Measurements from ENCODE around the gene HNF1A.
"Not testable (repeated sequence)": the region's sequence is repeated elsewhere in the genome, so short reads cannot be mapped to it uniquely, and the experiment has no call there.

Gene HNF1A, protein sequence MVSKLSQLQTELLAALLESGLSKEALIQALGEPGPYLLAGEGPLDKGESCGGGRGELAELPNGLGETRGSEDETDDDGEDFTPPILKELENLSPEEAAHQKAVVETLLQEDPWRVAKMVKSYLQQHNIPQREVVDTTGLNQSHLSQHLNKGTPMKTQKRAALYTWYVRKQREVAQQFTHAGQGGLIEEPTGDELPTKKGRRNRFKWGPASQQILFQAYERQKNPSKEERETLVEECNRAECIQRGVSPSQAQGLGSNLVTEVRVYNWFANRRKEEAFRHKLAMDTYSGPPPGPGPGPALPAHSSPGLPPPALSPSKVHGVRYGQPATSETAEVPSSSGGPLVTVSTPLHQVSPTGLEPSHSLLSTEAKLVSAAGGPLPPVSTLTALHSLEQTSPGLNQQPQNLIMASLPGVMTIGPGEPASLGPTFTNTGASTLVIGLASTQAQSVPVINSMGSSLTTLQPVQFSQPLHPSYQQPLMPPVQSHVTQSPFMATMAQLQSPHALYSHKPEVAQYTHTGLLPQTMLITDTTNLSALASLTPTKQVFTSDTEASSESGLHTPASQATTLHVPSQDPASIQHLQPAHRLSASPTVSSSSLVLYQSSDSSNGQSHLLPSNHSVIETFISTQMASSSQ

DNA sequence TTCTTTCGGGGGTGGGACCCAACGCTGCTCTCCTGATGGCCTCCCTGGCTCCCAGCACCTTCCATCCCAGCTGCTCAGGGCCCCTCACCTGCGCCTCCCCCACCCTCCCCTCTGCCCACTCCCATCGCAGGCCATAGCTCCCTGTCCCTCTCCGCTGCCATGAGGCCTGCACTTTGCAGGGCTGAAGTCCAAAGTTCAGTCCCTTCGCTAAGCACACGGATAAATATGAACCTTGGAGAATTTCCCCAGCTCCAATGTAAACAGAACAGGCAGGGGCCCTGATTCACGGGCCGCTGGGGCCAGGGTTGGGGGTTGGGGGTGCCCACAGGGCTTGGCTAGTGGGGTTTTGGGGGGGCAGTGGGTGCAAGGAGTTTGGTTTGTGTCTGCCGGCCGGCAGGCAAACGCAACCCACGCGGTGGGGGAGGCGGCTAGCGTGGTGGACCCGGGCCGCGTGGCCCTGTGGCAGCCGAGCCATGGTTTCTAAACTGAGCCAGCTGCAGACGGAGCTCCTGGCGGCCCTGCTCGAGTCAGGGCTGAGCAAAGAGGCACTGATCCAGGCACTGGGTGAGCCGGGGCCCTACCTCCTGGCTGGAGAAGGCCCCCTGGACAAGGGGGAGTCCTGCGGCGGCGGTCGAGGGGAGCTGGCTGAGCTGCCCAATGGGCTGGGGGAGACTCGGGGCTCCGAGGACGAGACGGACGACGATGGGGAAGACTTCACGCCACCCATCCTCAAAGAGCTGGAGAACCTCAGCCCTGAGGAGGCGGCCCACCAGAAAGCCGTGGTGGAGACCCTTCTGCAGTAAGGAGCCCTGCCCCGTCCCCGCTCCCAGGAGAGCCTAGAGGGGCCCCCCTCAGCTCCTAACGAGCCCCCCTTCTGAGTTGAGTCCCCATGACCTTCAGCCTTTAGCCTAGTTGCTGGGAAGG lies at the start of gene HNF1A:
TSS of gene HNF1A (plus strand) at position 248 of the 924 bp plus-strand sequence. CDS start at position 474, 226 bp downstream.
- no peak for DNase-seq

DNA sequence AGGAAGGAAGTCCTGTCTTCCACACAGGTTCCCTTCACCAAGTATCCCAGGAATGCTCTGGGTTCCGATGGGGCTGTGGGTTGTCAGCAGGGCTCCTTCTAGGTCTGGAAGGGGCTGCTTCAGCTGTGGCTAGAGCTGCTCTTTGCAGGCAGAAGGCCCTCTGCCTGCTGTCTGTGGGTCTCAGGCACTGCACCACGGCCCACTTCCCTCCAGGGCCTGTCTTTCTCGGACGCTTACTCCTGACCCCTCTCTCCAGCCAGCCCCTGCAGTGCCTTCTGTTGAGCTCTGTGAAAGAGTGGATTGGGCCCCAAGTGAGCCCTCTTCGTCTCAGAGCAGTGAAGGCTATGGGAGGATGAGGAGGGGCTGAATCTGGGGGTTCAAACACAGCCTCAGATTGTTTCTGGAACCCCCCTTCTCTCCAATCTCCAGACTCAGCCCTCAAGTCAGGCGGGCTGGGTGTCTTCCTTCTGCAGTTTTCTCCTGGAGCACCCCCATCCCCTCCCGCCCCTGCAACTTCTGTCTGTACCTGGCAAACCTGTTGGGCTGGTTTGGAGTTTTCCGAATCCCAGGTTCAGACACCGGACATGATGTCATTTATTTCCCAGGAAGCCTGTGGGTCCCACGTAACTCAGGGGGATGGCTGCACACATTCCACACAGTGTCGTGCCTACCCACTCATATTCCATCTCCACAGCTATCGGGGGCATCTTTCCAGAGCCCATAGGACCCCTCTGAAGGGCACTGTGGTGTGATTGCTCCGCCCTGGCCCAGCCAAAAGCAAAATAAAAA lies 49.3 kb upstream of the HNF1A start:
- no peak for DNase-seq

DNA sequence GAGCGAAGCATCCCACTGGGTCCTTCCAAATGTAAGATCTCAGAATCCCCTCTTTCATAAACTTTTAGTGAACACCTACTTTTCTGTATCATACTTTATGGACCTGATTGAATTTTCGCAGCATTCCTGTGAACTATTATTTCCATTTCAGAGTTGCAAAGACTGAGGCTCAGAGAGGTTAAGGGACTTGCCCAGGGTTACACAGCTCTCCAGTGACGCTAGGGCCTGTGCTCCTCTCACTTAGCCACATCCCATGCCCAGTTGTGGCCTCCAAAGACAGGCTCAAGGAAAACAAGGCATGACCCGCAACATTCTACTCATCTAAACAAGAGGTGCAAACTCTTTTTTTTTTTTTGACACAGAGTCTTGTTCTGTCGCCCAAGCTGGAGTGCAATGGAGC lies 48.3 kb upstream of the HNF1A start:
- DNase-seq: no peak

DNA sequence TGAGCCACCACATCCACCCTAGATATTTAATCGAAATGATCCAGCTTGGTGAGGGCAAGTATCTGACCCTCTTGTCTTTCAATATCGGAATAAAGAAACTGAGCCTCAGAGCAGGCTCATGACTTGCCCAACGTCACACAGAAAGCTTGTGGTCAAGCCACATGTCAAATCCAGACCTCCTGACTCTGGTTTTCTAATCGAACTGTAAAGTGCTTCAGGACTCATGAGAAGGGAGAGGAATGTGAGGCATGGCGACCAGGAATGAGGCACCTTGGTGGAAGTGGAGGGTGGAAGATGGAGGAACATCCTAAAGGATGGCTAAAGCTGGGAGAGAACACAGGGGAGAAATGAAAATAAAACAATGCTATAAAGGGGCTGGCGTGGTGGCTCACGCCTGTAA lies 46.3 kb upstream of the HNF1A start:
- no peak for DNase-seq

DNA sequence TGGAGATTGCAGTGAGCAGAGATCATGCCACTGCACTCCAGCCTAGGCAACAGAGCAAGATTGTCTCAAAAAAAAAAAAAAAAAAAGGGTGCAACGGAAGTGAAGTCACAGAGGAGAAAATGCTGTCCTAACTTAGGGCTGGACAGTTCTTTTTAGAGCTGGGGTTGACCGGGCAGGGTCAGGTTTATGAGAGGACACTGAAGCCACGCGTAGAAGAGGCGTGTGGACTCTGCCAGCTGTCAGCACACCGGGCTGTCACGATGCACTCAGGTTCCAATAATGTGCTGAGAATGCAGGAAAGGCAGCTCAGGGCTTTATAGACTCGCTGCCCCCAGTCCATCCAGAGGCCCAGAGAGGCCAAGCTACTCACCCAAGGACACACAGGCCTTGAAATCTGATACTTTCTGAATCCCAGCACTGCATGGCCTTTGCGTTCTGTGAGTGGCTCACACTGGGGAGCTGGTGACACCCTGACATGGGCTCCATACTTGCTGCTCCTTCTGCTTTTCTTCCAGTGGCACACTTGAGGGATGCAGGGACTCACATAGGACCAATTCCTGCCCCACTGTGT lies 45.3 kb upstream of the HNF1A start:
- no peak for DNase-seq

DNA sequence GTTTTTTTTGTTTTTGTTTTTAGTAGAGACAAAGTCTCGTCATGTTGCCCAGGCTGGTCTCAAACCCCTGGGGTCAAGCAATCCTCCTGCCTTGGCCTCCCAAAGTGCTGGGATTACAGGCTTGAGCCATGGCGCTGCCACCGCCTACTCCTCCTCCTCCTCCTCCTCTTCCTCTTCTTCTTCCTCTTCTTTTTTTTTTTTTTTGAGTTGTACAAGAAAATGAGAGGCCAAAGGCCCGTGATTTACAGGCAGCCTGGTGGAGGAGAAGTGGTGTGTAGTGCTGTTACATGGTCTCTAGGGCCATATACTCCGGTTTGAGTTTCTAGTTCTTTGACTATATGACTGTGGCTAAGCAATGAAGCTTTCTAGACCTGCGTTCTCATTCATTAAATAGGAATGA lies 44.6 kb upstream of the HNF1A start:
- DNase-seq: no peak

DNA sequence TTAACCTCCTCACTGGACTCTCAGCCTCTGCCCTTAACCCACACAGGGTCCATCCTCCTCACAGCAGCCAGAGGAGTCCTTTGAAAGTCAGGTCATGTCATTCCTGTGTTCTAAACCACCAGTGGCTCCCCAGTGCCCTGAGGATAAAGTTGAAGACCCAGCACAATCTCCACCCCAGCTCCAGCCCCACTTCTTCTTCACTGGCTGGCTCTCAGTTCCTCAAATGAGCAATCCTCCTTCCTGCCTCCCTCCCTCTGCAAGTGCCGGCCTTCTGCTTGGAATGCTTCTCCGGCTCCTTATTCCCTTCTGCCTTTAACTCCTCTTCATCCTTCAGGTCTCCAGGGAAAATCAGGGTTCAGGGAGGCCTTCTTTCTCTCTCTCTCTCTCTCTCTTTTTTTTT lies 42.1 kb upstream of the HNF1A start:
- DNase-seq: no peak

DNA sequence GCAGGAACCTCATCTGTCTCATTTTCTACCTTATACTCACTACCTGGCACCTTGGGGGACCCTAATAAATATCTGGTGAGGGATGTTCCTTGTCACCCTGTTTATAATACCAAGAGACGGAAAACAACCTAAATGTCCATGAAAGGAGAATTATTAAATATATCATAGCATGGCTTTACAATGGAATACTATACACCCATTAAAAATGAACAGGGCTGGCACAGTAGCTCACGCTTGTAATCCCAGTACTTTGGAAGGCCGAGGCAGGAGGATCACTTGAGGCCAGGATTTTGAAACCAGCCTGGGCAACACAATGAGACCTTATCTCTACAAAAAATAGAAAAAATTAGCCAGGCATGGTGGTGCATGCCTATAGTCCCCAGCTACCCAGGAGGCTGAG lies 39.8 kb upstream of the HNF1A start:
- no peak for DNase-seq

DNA sequence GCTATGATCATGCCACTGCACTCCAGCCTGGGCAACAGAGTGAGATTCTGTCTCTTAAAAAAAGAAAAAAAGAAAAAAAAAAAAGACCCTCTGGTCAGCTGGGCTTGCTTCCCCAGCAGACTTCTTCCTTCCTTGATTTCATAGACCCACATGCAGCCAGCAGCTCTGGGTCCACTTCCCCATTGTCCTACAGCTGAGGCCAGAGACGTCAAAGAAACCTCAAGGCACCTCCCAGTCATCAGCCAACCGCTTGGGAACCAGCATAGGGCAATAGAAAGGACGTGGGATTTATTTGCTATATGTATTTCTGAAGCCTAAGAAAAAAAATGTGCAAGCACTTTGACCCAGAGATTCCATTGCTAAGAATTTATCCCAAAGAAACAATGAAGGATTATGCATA lies 38.8 kb upstream of the HNF1A start:
- DNase-seq: no peak

DNA sequence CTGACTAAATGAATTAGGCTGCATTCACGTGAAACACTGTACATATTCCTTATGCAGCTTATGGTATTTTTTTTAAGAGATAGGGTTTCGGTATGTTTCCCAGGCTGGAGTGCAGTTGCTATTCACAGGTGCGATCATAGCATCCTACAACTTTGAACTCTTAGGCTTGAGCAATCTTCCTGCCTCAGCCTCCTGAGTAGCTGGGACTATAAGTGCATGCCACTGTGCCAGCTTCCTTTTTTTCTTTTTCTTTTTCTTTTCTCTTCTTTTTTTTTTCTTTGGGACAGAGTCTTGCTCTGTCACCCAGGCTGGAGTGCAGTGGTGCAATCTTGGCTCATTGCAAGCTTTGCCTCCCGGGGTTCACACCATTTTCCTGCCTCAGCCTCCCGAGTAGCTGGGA lies 38.3 kb upstream of the HNF1A start:
- DNase-seq: no peak

DNA sequence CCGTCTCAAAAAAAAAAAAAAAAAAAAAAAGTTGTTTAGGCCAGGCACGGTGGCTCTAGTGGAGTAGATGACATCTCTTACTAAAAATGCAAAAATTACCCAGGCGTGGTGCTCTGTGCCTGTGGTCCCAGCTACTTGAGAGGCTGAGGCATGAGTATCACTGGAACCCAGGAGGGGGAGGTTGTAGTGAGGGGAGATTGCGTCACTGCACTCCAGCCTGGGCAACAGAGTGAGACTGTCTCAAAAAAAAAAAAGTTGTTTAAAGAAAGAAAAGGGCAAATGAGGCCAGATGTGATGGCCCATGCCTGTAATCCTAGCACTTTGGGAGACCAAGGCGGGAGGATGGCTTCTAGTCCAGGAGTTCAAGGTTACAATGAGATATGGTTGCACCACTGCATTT lies 37.5 kb upstream of the HNF1A start:
- DNase-seq: no peak

DNA sequence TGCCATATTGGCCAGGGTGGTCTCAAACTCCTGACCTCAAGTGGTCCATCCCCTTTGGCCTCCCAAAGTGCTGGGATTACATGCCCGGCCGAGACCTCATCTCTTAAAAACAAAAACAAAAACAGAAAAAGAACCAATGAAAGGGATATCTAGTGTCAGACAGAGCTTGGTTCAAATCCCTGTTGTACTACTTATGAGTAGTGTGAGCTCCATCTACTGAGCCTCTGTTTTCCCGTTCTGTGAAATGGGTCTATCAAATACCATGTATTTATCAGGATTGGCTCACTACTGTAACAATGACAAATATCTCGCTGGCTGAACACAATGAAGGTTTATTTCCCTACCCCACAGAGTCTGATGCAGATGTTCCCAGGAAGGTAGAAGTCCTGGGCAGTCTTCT lies 36.9 kb upstream of the HNF1A start:
- no peak for DNase-seq

DNA sequence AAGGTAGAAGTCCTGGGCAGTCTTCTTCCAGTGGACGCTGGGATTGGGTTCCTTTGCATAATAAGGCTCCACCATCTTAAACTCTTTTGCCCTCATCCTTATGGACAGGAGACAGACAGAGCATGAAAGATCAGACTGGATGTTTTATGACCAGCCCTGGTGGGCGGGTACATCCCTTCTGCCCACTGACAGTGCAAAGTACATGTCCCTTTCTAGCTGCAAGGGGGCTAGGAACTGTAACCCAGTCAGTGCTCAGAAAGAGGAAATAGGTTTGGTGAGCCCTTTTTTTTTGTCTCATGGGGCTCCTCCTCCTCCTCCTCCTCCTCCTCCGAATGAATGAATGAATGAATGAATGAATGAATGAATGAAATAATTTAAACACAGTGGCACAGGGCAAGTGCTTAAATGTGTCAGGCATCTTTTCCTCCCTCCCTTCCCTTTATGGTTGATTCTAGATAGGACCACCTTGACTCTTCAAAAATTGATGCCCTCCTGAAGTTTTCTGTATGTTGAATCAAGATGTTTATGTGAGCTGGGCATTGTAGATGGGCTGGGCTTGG lies 36.4 kb upstream of the HNF1A start:
- no peak for DNase-seq

DNA sequence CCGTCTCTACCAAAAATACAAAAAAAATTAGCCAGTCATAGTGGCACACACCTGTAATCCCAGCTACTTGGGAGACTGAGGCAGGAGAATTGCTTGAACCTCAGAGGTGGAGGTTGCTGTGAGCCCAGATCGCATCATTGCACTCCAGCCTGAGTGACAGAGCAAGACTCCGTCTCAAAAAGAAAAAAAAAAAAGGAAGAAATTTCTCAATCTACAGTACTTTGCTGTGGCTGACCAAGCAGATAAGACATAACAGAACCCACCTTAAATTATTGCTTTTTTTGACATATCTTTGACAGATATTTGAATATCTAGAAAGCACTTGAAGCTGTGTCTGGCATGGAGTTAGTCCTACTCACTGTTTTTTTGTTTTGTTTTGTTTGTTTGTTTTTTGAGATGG lies 34.9 kb upstream of the HNF1A start:
- DNase-seq: no peak

DNA sequence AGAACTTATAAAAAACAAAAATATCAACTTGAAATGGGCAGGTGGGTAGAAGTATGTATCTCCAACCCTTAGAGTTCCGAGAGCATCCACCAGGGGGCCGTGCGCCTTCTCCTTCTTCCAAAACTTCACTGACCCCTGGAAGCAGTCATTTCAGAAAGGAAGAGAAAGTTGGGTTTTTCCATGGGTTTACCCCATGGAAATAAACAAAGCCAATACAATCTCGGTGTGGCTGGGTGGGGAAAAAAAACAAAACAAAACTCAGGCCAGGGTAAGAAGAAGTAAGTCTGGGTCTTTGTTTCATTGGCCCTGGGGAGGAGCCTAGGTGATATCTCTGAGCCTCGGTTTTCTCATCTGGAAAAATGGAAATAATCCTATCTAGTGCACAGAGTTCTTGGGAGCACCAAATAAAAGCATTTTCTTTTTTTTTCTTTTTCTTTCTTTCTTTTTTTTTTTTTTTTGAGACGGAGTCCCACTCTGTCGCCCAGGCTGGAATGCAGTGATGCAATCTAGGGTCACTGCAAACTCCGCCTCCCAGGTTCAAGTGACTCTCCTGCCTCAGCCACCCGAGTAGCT lies 33.6 kb upstream of the HNF1A start:
- DNase-seq: no peak

DNA sequence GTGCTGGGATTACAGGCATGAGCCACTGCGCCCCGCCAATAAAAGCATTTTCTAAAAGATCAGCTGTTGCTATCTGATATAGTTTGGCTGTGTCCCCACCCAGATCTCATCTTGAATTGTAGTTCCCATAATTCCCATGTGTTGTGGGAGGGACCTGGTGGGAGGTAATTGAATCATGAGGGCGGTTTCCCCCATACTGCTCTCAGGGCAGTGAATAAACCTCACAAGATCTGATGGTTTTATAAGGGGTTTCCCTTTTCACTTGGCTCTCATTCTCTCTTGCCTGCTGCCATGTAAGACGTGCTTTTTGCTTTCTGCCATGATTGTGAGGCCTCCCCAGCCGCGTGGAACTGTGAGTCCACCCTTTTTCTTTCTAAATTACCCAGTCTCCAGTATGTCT lies 32.8 kb upstream of the HNF1A start:
- DNase-seq: not testable (repeated sequence)

DNA sequence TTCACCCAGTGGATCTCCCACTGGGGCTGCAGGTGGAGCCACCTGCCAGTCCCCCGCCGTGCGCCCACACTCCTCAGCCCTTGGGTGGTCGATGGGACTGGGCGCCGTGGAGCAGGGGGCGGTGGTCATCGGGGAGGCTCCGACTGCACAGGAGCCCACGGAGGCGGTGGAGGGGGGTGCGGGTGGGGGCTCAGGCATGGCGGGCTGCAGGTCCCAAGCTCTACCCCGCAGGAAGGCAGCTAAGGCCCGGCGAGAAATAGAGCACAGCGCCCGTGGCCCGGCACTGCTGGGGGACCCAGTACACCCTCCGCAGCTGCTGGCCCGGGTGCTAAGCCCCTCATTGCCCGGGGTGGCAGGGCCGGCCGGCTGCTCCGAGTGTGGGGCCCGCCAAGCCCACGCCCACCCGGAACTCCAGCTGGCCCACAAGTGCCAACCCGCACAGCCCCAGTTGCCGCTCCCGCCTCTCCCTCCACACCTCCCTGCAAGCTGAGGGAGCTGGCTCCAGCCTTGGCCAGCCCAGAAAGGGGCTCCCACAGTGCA lies 28.0 kb upstream of the HNF1A start:
- DNase-seq: not testable (repeated sequence)

DNA sequence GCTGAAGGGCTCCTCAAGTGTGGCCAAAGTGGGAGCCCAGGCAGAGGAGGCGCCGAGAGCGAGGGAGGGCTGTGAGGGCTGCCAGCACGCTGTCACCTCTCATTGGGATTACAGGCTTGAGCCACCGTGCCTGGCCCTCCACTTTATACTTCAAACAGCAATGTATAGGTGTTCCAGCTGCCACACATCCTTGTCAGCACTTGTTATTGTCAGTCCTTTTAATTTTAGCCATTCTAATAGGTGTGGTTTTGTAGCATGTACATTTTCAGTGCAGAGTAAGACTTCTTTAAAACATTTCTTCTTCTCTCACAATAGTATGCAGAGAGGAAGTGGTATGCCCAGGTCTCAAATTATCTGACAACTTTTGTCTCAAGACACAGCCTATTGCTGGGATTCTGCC lies 27.5 kb upstream of the HNF1A start:
- no peak for DNase-seq

DNA sequence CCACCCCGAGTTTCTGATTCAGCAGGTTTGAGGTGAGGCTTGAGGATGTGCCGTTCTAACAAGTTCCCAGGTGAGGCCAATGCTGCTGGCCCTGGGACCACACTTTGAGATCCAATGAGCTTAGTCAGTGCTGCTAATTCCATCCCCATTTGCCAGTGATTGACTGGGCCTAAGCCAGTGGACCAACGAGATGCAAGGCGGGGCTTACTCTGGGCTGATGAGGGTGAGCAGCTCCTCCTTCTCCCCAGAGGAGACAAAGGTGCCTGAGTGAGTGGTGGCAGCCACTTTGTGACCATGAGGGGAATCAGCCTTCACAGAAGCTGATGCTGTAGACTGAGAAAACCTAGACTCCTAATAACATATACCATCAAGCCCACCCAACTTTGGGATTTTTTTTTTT lies 23.1 kb upstream of the HNF1A start:
- DNase-seq: no peak

DNA sequence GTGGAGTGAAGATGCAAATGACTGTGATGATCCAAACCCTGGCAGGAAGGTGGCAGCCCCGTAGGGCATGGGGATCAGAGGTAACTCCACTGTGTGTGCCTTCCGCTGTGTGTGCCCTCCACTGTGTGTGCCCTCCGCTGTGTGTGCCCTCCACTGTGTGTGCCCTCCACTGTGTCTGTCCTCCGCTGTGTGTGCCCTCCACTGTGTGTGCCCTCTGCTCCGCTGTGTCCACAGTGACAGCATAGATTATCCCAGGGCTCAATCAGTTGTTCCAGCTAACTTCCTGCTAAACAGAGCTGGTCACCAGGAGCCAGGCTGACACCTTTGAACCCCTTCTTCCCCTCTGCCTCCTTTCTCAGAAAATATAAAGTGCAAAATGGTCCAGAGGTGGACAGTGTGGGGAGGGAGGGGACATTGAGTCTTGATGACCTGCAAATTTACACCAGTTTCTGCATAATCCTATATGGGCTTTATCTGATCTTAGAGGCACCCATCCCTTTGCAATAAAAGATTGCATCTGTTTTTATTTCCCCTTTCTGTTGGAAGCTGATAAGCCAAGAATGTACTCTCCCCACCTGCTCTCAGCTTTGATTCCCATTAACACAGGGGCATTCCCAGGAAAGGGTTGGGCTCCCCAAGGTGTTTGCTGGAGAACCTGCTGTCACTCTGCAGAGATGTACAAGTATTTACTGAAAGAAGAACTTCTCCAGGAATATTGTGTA lies 21.6 kb upstream of the HNF1A start:
- no peak for DNase-seq

Data from T1000 (cell line).